ENCODE data around the gene PRODH2. TPM values are rescaled to one million over a fixed set of nuclear protein-coding genes. Genes with fewer than 3 reads are reported as not detected.
A peak's percentile ranks its signal among the peaks of the same experiment; 100 is the strongest.

Gene PRODH2
- total RNA-seq, 2 experiments from 2014 or later: not detected

- Mint-ChIP-seq H3K9me3 (ENCODE audit: low read depth) (no peaks in the 10 kb centered on the region), H3K27me3 (peaks cover 18% of the 10 kb centered on the region)
These were observed 18.3 kb upstream of the PRODH2 start for GRCh38 chr19:35830986-35831385.

DNA sequence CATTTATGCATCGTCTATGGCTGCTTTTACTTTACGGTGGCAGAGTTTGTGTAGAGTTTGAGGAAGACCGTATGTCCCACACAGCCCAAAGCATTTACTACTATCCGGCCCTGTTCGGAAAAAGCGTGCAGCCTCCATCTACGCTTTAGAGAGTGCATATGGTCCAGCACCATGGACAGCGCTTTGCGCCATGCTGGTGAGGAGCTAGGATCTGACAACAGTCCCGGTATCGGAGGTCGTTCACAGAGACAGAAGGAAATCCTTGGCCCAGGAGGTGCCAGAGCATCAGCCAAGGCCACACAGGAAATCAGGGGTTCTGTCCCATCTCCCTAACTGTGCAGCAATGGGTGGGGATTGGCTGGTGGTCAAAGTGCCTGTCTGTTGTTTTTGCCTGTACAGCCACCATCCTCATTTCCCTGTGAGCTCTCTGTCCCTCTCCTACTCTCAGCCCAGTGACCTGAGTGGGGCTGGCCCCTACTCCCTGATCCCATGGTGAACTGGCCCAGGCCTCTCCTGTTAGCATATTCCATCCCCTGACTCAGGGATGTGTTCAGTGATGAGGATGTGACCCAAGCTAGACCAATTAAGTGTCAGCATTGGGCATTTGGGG is 16.2 kb upstream of the PRODH2 start:
- H3K27ac Mint-ChIP-seq: no peak overlapping the region
- peaks cover 15% of the 10 kb centered on the region for H3K27me3 Mint-ChIP-seq

More at GRCh38 chr19:35830986-35831385, 18.3 kb upstream of the PRODH2 start:
- Mint-ChIP-seq H3K4me3 (no peak overlapping the region), H3K4me1 (no peaks in the 10 kb centered on the region), H3K27ac (no peak overlapping the region), H3K36me3 (no peaks in the 10 kb centered on the region)
- no peak for ATAC-seq
- CTCF ChIA-PET: no interaction called here
- DNase-seq: no peak

DNA sequence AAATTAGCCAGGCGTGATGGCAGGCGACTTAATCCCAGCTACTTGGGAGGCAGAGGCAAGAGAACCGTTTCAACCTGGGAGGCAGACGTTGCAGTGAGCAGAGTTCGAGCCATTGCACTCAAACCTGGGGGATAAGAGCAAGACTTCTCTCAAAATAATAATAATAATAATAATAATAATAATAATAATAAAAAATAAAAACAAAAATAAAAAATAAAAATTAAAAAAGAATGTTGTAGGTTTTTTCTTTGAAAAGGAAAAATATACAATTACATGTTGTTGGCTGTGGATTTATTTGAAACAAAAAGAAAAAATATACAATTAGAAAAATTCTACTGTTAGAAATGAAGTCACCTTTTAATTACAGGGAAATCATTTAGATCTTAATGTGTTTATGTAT is 11.5 kb upstream of the PRODH2 start:
- Mint-ChIP-seq H3K4me3 (no peak overlapping the region), H3K4me1 (peaks cover 5% of the 10 kb centered on the region), H3K27me3 (peaks cover 15% of the 10 kb centered on the region), H3K27ac (no peak overlapping the region), H3K9me3 (ENCODE audit: low read depth) (no peaks in the 10 kb centered on the region), H3K36me3 (no peaks in the 10 kb centered on the region)
- CTCF ChIA-PET: no interaction called here
- DNase-seq (no peak), ATAC-seq (no peak)

More for the DNA sequence above, 16.2 kb upstream of the PRODH2 start:
- CTCF ChIA-PET: interaction anchor here (0.8 kb wide), 1 partner anchor 54 kb away, joined by 3 read pairs; no protein-coding TSS in a partner anchor
- Mint-ChIP-seq H3K4me3 (no peak overlapping the region), H3K4me1 (no peaks in the 10 kb centered on the region), H3K9me3 (ENCODE audit: low read depth) (no peaks in the 10 kb centered on the region), H3K36me3 (no peaks in the 10 kb centered on the region)
- DNase-seq (peak; percentile 69), ATAC-seq (peak; percentile 65)

- no peaks in the 10 kb centered on the region for H3K36me3 Mint-ChIP-seq
- CTCF ChIA-PET: interaction anchor here (1.0 kb wide), 1 partner anchor 312 kb away, joined by 3 read pairs; no protein-coding TSS in a partner anchor
- H3K27ac Mint-ChIP-seq: no peak overlapping the region
These were observed 9.9 kb upstream of the PRODH2 start for GRCh38 chr19:35822579-35822978.

GRCh38 chr19:35818445-35818844 is 5.8 kb upstream of the PRODH2 start:
- DNase-seq (no peak), ATAC-seq (no peak)
- H3K36me3 Mint-ChIP-seq: no peaks in the 10 kb centered on the region
- H3K27me3 Mint-ChIP-seq: peaks cover 16% of the 10 kb centered on the region
- no peak overlapping the region for H3K27ac Mint-ChIP-seq
- no peaks in the 10 kb centered on the region for H3K9me3 Mint-ChIP-seq (ENCODE audit: low read depth)
- CTCF ChIA-PET: interaction anchor here (0.7 to 2.7 kb wide), 3 partner anchors 9 to 131 kb away, joined by 3 to 31 read pairs (median 3); no protein-coding TSS in a partner anchor
- no peak overlapping the region for H3K4me3 Mint-ChIP-seq
- H3K4me1 Mint-ChIP-seq: peaks cover 5% of the 10 kb centered on the region

More at GRCh38 chr19:35822579-35822978, 9.9 kb upstream of the PRODH2 start:
- DNase-seq (no peak), ATAC-seq (no peak)
- Mint-ChIP-seq H3K4me1 (peaks cover 5% of the 10 kb centered on the region), H3K27me3 (peaks cover 18% of the 10 kb centered on the region), H3K4me3 (no peak overlapping the region), H3K9me3 (ENCODE audit: low read depth) (no peaks in the 10 kb centered on the region)

DNA sequence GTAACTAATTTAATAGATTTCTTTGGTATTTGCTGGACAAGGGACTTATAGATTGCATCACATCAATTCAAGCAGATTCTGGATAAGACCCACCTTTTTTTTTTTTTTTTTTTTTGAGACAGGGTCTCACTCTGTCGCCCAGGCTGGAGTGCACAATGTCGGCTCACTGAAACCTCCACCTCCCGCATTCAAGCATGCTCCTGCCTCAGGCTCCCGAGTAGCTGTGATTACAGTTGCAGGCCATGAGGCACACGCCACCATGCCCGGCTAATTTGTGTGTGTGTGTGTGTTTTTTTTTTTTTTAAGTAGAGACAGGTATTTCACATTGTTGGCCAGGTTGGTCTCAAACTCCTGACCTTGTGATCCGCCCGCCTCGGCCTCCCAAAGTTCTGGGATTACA is 4.2 kb upstream of the PRODH2 start:
- Mint-ChIP-seq H3K27ac (no peak overlapping the region), H3K27me3 (peaks cover 13% of the 10 kb centered on the region), H3K4me3 (no peak overlapping the region), H3K4me1 (peaks cover 5% of the 10 kb centered on the region), H3K36me3 (no peaks in the 10 kb centered on the region), H3K9me3 (ENCODE audit: low read depth) (no peaks in the 10 kb centered on the region)
- CTCF ChIA-PET: interaction anchor here (0.7 kb wide), 1 partner anchor 137 kb away, joined by 4 read pairs; no protein-coding TSS in a partner anchor
- ATAC-seq: no peak
- DNase-seq: no peak

- Mint-ChIP-seq H3K4me1 (peaks cover 5% of the 10 kb centered on the region), H3K9me3 (ENCODE audit: low read depth) (no peaks in the 10 kb centered on the region), H3K36me3 (no peaks in the 10 kb centered on the region), H3K27me3 (peaks cover 13% of the 10 kb centered on the region), H3K4me3 (no peak overlapping the region), H3K27ac (no peak overlapping the region)
- ATAC-seq: no peak
- DNase-seq: no peak
- CTCF ChIA-PET: no interaction called here
These were observed 3.6 kb upstream of the PRODH2 start for GRCh38 chr19:35816262-35816661.

DNA sequence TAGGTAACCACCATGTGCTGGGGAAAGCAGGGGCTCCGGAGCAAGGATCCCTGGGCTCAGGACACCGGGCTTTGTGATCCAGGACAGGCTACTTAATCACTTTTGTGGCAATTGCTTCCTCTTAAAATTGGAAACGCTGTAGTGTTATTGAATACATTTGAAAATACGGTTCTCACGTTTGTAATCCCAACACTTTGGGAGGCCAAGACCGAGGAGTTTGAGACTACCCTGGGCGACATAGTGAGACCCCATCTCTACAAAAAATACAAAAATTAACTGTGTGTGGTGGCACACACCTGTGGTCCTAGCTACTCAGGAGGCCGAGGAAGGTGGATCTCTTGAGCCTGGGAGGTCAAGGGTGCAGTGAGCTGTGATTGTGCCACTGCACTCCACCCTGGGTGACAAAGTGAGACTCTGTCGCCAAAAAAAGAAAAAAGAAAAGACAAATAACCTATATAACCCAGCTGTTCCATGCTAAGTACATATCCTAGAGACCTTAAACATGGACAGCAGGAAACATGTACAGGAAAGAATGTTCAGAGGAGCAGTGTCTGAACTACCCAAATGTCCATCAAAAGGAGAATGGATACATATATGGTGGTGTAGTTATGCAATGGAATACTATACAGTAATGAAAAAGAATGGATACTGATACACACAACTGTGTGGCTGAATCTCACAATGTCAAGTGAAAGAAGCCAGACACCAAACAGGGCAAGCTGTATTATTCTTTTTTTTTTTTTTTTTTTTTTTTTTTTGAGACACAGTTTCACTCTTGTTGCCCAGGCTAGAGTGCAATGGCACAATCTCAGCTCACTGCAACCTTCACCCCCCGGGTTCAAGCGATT is 622 bp upstream of the PRODH2 start:
- DNase-seq: no peak
- no peaks in the 10 kb centered on the region for H3K9me3 Mint-ChIP-seq (ENCODE audit: low read depth)
- H3K36me3 Mint-ChIP-seq: no peaks in the 10 kb centered on the region
- no peak overlapping the region for H3K27ac Mint-ChIP-seq
- peaks cover 11% of the 10 kb centered on the region for H3K27me3 Mint-ChIP-seq
- H3K4me1 Mint-ChIP-seq: no peaks in the 10 kb centered on the region
- ATAC-seq: no peak
- H3K4me3 Mint-ChIP-seq: no peak overlapping the region
- CTCF ChIA-PET: no interaction called here

- Mint-ChIP-seq H3K4me3 (no peak overlapping the region), H3K27me3 (peaks cover 10% of the 10 kb centered on the region), H3K4me1 (no peaks in the 10 kb centered on the region), H3K36me3 (no peaks in the 10 kb centered on the region), H3K9me3 (ENCODE audit: low read depth) (no peaks in the 10 kb centered on the region), H3K27ac (no peak overlapping the region)
- no peak for ATAC-seq
- no peak for DNase-seq
- CTCF ChIA-PET: interaction anchor here (1.0 kb wide), 1 partner anchor 8 kb away, joined by 5 read pairs; no protein-coding TSS in a partner anchor
These were observed 1.1 kb downstream of the PRODH2 start for GRCh38 chr19:35811317-35812219.

DNA sequence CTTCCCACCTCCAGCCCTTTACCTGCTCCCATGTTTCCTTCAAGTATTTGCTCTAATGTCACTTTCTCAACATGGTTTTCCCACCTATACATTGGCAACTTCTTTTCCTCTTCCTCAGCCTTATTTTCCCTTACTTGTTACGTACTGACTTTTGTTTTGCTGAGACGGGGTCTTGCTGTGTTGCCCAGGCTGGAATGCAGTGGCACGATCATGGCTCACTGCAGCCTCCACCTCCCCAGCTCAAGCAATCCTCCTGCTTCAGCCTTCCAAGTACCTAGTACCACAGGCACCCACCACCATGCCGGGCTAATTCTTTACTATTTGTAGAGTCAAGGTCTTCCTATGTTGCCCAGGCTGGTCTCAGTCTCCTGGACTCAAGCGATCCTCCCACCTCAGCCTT is 5.0 kb downstream of the PRODH2 start:
- DNase-seq (no peak), ATAC-seq (no peak)
- peaks cover 8% of the 10 kb centered on the region for H3K27me3 Mint-ChIP-seq
- no peaks in the 10 kb centered on the region for H3K36me3 Mint-ChIP-seq
- CTCF ChIA-PET: no interaction called here
- no peak overlapping the region for H3K27ac Mint-ChIP-seq
- no peak overlapping the region for H3K4me3 Mint-ChIP-seq
- H3K4me1 Mint-ChIP-seq: peaks cover 9% of the 10 kb centered on the region
- H3K9me3 Mint-ChIP-seq (ENCODE audit: low read depth): no peaks in the 10 kb centered on the region

- ATAC-seq: no peak
- Mint-ChIP-seq H3K27me3 (peaks cover 8% of the 10 kb centered on the region), H3K9me3 (ENCODE audit: low read depth) (no peaks in the 10 kb centered on the region), H3K27ac (no peak overlapping the region), H3K4me3 (no peak overlapping the region), H3K36me3 (no peaks in the 10 kb centered on the region), H3K4me1 (peaks cover 9% of the 10 kb centered on the region)
- CTCF ChIA-PET: no interaction called here
- no peak for DNase-seq
These were observed 6.0 kb downstream of the PRODH2 start for GRCh38 chr19:35806597-35806996.

DNA sequence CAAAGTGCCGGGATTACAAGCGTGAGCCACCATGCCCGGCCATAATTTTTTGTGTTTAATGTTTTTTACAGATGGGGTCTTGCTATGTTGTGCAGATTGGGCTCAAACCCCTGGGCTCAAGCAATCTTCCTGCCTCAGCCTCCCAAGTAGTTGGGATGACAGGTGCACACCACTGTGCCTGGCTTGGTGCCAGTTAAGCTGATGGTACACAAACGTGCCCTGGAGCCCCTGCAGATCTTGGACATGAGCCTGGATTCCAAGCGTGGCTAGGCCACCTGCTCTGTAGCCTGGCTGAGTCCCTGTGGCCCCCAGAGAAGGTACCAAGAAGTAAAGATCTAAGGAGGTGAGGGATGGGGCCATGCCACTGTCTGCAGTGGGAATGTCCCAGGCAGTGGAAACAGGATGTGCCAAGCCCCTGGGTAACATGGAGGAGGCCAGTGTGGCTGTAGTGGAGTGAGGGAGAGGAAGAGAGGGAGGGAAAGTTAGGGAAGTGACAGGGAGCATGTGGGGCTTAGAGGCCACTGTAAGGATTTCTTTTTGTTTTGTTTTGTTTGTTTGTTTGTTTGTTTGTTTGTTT is 7.0 kb downstream of the PRODH2 start:
- ATAC-seq: no peak
- Mint-ChIP-seq H3K4me3 (no peak overlapping the region), H3K4me1 (peaks cover 9% of the 10 kb centered on the region), H3K9me3 (ENCODE audit: low read depth) (no peaks in the 10 kb centered on the region), H3K27me3 (peaks cover 5% of the 10 kb centered on the region), H3K36me3 (no peaks in the 10 kb centered on the region), H3K27ac (no peak overlapping the region)
- CTCF ChIA-PET: no interaction called here
- no peak for DNase-seq

DNA sequence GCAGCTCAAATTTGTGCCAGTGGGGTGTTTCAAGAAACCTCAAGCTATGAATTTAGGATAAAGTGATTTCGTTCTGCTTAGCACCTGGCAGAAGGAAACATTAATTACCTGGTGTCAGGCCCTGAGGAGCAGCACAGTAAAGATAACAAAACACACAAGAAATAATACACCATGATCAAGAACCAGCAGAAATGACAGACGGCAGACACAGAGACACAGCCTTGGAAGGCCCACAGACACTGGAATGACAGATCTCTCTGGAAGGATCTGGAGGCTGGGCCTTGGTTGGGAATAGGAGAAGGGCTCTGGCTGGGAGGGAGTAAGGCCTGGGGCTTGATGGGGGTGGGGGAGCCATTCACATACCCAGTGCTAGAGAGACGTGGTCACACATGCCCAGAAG is 10.8 kb downstream of the PRODH2 start:
- Mint-ChIP-seq H3K27ac (no peak overlapping the region), H3K9me3 (ENCODE audit: low read depth) (no peaks in the 10 kb centered on the region), H3K27me3 (peaks cover 15% of the 10 kb centered on the region), H3K4me3 (no peak overlapping the region), H3K36me3 (no peaks in the 10 kb centered on the region), H3K4me1 (peaks cover 9% of the 10 kb centered on the region)
- CTCF ChIA-PET: no interaction called here
- no peak for ATAC-seq
- DNase-seq: no peak
